Measurements from ENCODE around the gene PTMA.

DNA sequence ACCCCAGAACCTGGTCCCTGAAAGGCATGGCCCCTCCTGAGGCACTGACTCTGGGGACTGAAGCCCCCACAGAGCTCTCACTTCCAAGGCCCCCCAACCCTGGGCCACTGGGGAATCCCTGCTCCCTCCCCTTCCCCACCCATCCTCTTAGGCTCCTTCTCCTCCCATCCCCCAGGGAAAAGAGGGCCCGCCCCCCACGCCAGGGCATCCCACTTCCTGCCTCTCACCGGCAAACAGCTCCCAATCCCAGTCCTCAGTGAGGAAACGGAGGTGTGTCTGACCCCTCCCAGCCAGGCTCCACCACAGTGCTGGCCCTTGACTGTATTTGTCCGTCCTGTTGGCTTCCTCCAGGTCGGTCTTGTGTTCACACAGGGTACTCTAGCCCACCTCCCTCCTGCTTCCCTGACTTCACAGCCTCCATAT lies 35.0 kb upstream of the PTMA start:
- TF ChIP-seq, protein P1, sequence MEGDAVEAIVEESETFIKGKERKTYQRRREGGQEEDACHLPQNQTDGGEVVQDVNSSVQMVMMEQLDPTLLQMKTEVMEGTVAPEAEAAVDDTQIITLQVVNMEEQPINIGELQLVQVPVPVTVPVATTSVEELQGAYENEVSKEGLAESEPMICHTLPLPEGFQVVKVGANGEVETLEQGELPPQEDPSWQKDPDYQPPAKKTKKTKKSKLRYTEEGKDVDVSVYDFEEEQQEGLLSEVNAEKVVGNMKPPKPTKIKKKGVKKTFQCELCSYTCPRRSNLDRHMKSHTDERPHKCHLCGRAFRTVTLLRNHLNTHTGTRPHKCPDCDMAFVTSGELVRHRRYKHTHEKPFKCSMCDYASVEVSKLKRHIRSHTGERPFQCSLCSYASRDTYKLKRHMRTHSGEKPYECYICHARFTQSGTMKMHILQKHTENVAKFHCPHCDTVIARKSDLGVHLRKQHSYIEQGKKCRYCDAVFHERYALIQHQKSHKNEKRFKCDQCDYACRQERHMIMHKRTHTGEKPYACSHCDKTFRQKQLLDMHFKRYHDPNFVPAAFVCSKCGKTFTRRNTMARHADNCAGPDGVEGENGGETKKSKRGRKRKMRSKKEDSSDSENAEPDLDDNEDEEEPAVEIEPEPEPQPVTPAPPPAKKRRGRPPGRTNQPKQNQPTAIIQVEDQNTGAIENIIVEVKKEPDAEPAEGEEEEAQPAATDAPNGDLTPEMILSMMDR (IDR thresholded peaks at IDR 0.05; ENCODE audit: poor library complexity, severe bottlenecking): no peak
- TF ChIP-seq EZH2 (IDR thresholded peaks at IDR 0.05; ENCODE audit: borderline replicate concordance, insufficient read depth, low read length, poor library complexity, severe bottlenecking): no peak

Data from neural cell (in vitro differentiated cells).